Measurements from ENCODE around the gene SPEF1.

- TF ChIP-seq EP300 (IDR thresholded peaks at IDR 0.05) (no peak), POLR2A (IDR thresholded peaks at IDR 0.05) (no peak)
Measured at GRCh38 chr20:3731944-3732326, 49.3 kb downstream of the SPEF1 start.
